Frontal cortex (tissue), 4 donors: ENCODE results near the gene LYG1. TPM values are rescaled to one million over a fixed set of nuclear protein-coding genes. Genes with fewer than 3 reads are reported as not detected.
"Not testable (repeated sequence)": the region's sequence is repeated elsewhere in the genome, so short reads cannot be mapped to it uniquely, and the experiment has no call there.

ENCODE experiments used
- DNase-seq, 2 donors: peaks; one replicate each; pipeline ENCODE4 v3.0.0; 2012; ENCODE audit warnings: low spot score in 2 of 2
- FAIRE-seq: peaks from 2 replicates; lab custom pipeline; 2012; peaks lifted over from hg19 to GRCh38; lab: Jason Lieb, UNC
- total RNA-seq: library from RNA; depleted of rRNA; stranded (reverse); fragments of >200 nt; gene quantifications from one replicate; pipeline ENCODE4 v1.2.3, GENCODE V29; 2014
- donor health status: control.
- donor health status: control.
- donor health status: control.

LYG1 gene
- total RNA-seq, 1 donor from 2014 or later = 0.41 TPM

DNA sequence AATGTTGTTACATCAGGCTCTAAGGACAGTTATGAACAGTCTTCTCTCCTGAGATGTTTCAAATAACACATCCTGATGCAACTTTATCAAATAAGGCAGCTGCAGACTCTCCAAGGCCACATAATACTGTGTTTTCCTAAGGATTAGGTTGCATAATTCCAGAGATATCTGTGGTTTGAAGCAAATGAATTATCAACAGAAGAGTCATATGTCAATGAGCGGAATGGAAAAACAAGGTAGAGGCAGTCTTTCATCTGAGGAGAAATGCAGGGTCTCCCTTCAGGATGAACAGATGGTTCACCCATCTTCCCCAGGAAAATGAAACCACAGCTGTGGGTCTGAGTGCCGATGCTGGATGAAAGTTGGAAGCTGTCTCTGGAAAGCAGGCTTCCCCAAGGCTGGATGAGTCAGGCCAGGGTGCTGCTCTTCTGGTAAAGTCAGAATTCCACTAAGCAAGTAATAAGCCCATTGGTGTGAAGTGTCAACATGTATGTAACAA is 22.2 kb downstream of the LYG1 start:
- no peak for FAIRE-seq
- DNase-seq = no peak

DNA sequence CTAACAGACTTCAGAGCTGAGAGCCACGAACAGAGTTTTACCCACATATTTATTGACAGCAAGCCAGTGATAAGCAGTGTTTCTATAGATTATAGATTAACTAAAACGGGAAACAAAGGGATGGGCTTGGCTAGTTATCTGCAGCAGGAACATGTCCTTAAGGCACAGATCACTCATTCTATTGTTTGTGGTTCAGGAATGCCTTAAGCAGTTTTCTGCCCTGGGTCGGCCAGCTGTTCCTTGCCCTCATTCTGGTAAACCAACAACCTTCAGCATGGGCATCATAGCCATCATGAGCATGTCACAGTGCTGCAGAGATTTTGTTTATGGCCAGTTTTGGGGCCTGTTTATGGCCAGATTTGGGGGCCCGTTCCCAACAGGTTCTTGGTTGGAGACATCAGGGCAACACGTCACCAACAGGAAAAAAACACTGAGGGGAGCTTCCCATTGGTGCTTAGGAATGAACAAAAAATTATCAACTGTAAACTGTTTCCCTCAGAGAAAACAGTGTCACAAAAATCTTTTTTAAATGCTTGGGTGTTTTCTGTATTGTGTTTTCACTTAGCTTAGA is 22.7 kb downstream of the LYG1 start:
- FAIRE-seq, DNase-seq: not testable (repeated sequence)

DNA sequence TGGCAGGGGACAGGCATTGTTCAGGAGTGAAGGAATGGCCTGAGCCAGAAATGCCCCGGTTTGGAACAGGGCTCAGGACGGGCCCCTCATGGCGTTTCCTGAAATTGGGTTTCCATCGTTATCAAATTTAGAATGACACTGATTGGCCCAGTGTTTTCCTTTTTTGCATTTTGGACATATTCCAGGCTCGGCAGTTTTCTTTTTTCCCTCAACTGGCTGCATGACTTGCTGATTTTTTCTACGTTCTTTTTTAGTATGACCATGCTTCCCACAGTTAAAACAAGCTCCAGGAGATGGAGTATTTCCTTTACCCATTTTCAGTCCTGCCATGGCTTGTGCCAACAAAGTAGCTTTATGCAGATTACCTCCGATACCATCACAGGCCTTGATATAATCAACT is 25.1 kb downstream of the LYG1 start:
- FAIRE-seq (no peak), DNase-seq (no peak)

DNA sequence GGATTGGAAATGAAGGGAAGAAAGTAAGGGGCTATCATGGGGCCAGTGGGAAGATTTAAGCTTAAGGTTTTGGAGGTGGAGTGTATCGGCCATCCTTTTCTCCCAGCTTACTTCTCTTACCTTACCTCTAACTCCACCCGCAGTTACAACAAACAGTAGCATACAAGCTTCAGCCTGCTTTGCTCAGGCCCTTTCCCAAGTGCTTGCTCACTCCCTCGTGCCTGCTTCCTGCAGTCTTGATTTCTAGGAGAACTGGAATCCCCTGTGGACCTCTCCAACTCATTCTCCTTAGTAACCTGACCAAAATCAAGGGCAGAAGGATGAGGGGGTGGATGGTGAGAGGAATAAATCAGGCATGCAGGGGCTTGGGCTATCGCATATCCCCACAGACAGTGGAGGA is 39.8 kb downstream of the LYG1 start:
- DNase-seq (no peak), FAIRE-seq (no peak)

DNA sequence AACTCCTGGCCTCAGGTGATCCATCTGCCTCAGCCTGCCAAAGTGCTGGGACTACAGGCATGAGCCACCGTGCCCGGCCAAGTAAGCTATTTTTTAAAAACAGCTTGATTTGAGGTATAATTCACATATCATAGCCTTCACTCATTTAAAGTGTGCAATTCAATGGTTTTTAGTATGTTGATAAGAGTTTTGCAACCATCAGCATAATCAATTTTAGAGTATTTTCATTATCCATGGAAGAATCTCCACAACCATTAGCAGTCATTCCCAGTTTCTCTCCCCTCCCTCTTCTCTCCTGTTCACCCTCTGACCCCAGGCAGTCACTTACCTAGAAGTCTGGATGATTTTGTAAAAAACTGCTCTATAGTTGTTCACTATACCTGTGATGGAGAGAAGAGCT is 40.8 kb downstream of the LYG1 start:
- FAIRE-seq (no peak), DNase-seq (no peak)

DNA sequence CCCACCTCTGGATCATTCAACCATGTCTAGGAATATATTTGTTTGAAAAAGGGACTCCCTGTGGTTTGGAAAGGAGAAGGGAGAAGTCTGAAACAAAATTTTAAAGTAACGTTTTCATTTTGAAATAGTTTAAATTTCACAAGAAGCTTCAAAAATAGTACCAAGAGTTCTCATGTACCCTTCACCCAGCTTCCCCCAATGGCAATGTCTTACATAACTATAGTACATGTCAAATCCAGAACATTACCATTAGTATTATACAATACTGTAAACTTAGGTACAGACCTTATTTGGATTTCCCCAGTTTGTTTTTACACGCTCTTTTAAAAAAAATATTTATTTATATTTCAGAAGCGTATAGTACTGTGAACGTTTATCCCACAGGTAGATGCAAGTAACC is 41.5 kb downstream of the LYG1 start:
- FAIRE-seq (no peak), DNase-seq (no peak)

DNA sequence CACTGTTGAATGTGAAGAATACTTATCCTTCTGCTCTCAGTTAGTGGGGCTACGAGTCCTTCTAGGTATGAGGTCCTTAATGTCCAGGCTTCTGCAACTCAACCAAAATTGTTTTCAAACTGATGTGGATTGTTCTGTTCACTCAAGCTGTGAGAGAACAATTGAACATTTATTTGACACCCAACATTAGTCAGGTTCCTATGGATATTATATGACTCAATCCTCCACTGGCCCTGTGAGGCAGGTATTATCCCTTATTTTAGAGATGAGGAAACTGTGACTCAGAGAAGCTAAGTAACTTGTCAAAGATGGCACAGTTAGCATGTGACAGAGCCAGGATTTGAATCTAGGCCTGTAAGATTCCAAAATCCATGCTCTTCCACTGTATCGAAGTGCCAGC is 44.3 kb downstream of the LYG1 start:
- no peak for FAIRE-seq
- DNase-seq = no peak

DNA sequence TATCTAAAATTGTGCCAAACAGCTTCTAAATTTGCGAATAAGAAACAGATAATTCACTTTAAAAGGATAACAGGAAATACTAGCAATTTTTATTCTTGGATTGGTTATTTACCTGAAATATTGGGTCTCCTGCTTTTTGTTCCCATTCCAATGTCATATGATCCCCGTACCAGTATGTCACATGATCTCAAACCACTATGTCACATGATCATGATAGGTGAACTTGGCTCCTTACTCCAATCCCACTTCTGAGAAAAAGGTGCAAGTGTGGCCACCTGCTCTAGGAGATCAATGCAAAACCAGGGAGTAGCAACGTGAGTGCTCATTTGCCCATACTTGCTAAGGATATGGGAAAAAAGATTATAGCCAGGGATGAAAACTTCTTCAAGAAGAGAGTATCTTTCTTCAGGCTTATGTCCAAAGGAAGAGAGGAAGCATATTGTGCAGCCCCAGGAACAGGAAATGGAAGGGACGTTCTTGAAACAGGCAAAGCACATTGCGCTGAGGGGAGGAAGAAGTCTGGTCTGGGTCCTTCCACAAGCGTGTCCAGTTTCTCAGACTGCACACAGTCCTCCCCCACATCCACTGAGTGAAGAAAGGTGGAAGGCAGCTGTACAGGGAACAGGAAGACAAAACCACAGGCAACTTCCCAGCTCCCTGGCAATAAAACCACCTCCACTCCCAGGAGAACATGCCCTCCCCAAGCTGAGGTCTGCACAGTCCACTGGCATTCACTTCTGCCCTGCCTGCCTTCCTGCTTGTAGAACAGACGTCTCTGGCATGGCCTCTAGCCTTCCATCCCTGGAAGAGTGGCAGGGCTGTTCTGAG is 45.3 kb downstream of the LYG1 start, which contains the start of gene LYG2:
TSS of gene LYG2 (minus strand) at position 176 of the 828 bp plus-strand sequence. CDS start 1,406 bp downstream, outside the sequence.
- FAIRE-seq (no peak), DNase-seq (no peak)

DNA sequence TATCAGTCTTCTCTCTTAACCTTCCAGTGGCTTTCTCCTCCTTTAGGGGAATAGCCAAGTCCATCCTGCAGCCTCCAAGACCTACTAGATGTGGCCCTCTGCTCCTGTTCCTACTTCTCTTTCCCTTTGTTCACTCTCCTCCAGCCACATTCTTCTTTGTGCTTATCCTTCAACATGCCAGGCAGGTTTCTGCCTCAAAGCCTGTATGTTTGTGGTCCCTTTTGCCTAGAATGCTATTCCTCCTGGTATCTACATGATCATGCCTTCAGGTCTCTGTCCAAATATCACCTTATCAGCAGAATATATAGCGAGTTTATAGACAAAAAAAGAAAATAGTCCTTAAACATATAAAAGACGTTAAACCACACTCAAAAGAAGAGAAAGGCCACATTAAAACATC is 51.0 kb downstream of the LYG1 start:
- no peak for FAIRE-seq
- DNase-seq = no peak

DNA sequence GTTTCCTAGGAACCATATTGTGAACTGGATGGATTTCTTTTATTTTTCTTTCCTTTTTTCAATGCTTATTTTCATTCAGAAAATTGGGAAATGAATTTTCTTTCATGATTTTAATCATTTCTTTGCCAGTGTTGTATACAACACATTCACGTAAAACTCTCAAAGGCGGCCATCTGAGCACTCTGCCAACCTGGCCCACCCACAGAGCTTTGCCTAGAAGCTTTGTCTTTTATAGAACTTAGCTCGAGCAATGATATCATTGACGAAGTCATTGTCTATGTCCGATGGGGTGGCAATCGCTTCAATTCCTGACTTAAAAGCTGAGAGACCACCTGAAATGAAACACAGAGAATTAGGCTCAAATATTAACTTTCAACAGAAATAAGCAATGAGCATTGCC is 58.8 kb downstream of the LYG1 start:
- DNase-seq = no peak
- no peak for FAIRE-seq

DNA sequence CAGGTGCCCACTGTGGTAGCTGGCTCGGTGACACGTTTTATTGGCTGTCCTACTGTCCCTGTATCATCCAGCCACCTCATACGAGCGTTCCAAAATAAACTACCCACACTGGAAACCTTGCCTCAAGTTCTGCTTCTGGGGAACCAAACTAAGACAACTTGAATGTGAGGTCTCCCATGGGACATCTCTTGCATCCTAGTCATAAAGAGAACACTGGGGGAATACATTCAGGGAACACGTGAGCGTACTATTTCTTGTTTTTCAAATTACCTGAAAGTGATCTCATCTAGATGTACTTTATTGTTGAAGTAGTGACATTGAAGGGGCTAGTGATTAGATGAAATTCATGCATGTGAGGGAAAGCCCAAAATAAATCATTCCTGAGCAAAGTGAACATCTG is 60.6 kb downstream of the LYG1 start:
- FAIRE-seq = no peak
- DNase-seq = no peak

DNA sequence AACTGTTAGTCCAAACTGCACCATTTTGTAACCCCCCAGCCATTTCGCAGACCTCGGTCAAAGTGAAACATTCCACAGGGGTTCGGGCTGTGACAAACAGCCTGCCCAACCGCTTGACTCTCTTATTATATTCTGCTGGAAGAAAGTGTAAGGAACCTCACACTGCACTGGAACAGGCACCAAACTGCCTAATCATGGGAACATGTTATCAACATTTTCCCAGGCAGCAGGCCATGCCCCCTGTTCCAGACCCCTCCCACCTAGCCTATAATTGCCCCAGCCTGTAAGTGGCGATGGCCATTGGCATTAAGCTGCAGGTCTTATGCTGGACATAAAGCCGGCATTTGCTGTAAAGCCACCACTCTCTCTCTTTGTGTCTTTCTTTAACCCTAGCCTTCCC is 62.4 kb downstream of the LYG1 start:
- FAIRE-seq = no peak
- no peak for DNase-seq

Other genes starting within 250 kb of the LYG1 start
- 4.5 TPM for gene C2orf15, start 159.5 kb downstream of the LYG1 start, total RNA-seq
- gene TSGA10, start 146.3 kb downstream of the LYG1 start, total RNA-seq = 16.7 TPM
- gene LIPT1, start 146.2 kb downstream of the LYG1 start, total RNA-seq = 9.8 TPM
- 19.6 TPM for gene MITD1, start 120.1 kb downstream of the LYG1 start, total RNA-seq
- 90.9 TPM for gene MRPL30, start 120.0 kb downstream of the LYG1 start, total RNA-seq
- not detected for gene LYG2, start 45.5 kb downstream of the LYG1 start, total RNA-seq
- gene TXNDC9, start 35.1 kb upstream of the LYG1 start, total RNA-seq = 51.8 TPM
- gene EIF5B, start 36.2 kb upstream of the LYG1 start, total RNA-seq = 13.0 TPM
- 84.8 TPM for gene REV1, start 188.8 kb upstream of the LYG1 start, total RNA-seq